Body of pancreas (tissue), 4 donors: ENCODE results near the gene ANAPC5. TPM values are rescaled to one million over a fixed set of nuclear protein-coding genes. Genes with fewer than 3 reads are reported as not detected.

Experiments used
- ATAC-seq: fragments of 150-250 bp; one replicate; pipeline ENCODE4 v1.9.1; 2016
- DNase-seq, 4 donors: peaks; one replicate each; pipeline ENCODE4 v3.0.0-alpha.2; 2019
- H3K27ac ChIP-seq, 4 donors: fragments of 200-600 bp; sonication (generic); 1 replicate in 3 of 4; 2 replicates in 1 of 4; pipeline versions ENCODE4 v1.5.1 to v1.6.1; 2016 to 2019; ENCODE audit warnings: mild to moderate bottlenecking in 1 of 4, mixed read lengths in 1 of 4, moderate library complexity in 1 of 4
- H3K27me3 ChIP-seq, 2 donors: fragments of 200-600 bp; sonication (generic); one replicate each; pipeline ENCODE4 v1.6.0; 2016; ENCODE audit warnings: mild to moderate bottlenecking in 1 of 2
- H3K36me3 ChIP-seq, 2 donors: fragments of 200-600 bp; sonication (generic); replicated peaks in 1 of 2; 2 replicates each; pipeline ENCODE4 v1.5.1; 2016; ENCODE audit warnings: low read depth in 2 of 2; ENCODE audit not compliant: insufficient read depth in 1 of 2
- H3K4me1 ChIP-seq: fragments of 200-600 bp; sonication (generic); one replicate; pipeline ENCODE4 v1.6.0; 2016
- H3K4me3 ChIP-seq, 2 donors: fragments of 200-600 bp; sonication (generic); 1 replicate in 1 of 2; 2 replicates in 1 of 2; pipeline ENCODE4 v1.5.1; 2016 to 2019
- H3K9me3 ChIP-seq, 3 donors: fragments of 200-600 bp; sonication (generic); 1 replicate in 2 of 3; 2 replicates in 1 of 3; pipeline ENCODE4 v1.5.1; 2016
- POLR2A ChIP-seq, 3 donors: fragments of 450-650 bp; IDR thresholded peaks; one replicate each; pipeline ENCODE4 v1.6.1; 2016; ENCODE audit warnings: antibody characterized with exemption in 3 of 3, mild to moderate bottlenecking in 2 of 3
- WGBS, 2 donors: methylation state at CpG; one replicate each; pipeline ENCODE4 v1.1.5; 2017; 5-methylcytosine and 5-hydroxymethylcytosine counted together
- intact Hi-C: fragments of 100-400 bp; cut with DNase I; formaldehyde crosslinking; loops from one replicate; pipeline ENCODE4 v1.15.1; 2023
- total RNA-seq, 2 donors: library from RNA; depleted of rRNA; stranded (reverse); fragments of >200 nt; gene quantifications; one replicate each; pipeline ENCODE4 v1.1.0, GENCODE V29; 2016
- TF ChIP-seq, protein P1 (sequence below), 7 experiments: fragments of 450-650 bp in 4 of 7; fragments of 200-600 bp in 3 of 7; sonication (generic) in 3 of 7; IDR thresholded peaks; one replicate each; pipeline ENCODE4 v1.5.1; 2016 to 2019; ENCODE audit warnings: antibody characterized with exemption in 7 of 7

The ANAPC5 gene
- total RNA-seq, 2 donors from 2014 or later: 111 to 135 TPM

DNA sequence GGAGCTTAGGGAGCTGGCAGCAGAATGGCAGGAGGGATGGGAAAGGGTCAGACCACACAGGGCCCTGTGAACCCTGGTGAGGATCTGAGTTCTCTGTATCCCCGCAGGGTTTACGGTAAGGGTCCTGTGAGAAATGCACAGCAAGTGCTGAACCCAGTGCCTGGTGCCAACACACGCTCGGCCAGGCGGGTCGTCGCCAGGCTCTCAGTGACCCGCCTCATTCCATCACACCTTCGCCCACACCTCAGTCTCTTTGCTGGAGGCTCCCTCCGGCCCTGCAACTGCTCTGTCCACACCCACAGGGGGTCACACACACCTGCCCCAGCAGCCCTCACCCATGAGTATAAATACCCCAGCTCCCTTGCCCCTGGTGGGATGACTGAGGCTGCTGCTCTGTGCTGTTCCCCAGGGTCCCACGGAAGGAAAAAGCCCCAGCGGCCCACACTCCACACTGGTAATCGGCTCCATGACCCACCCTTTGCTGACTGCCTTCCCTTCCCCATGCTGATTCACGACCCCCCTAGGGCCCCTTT is 78.8 kb downstream of the ANAPC5 start:
- H3K9me3 ChIP-seq: no peaks in the 10 kb centered on the region
- no peak overlapping the region for H3K4me3 ChIP-seq
- H3K36me3 ChIP-seq: peaks cover 1 to 3% of the 10 kb centered on the region in 2 donors
- H3K4me1 ChIP-seq: peaks cover 5% of the 10 kb centered on the region
- no peak overlapping the region for H3K27ac ChIP-seq
- 93 to 94% methylated on average over 14 of the region's 14 CpGs for WGBS, 2 donors
- ATAC-seq (no peak), DNase-seq (no peak)
- TF ChIP-seq, protein P1, sequence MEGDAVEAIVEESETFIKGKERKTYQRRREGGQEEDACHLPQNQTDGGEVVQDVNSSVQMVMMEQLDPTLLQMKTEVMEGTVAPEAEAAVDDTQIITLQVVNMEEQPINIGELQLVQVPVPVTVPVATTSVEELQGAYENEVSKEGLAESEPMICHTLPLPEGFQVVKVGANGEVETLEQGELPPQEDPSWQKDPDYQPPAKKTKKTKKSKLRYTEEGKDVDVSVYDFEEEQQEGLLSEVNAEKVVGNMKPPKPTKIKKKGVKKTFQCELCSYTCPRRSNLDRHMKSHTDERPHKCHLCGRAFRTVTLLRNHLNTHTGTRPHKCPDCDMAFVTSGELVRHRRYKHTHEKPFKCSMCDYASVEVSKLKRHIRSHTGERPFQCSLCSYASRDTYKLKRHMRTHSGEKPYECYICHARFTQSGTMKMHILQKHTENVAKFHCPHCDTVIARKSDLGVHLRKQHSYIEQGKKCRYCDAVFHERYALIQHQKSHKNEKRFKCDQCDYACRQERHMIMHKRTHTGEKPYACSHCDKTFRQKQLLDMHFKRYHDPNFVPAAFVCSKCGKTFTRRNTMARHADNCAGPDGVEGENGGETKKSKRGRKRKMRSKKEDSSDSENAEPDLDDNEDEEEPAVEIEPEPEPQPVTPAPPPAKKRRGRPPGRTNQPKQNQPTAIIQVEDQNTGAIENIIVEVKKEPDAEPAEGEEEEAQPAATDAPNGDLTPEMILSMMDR (IDR thresholded peaks at IDR 0.05): no peak
- TF ChIP-seq POLR2A (IDR thresholded peaks at IDR 0.05): no peak
- intact Hi-C loops: no loop called here
- no peaks in the 10 kb centered on the region for H3K27me3 ChIP-seq

DNA sequence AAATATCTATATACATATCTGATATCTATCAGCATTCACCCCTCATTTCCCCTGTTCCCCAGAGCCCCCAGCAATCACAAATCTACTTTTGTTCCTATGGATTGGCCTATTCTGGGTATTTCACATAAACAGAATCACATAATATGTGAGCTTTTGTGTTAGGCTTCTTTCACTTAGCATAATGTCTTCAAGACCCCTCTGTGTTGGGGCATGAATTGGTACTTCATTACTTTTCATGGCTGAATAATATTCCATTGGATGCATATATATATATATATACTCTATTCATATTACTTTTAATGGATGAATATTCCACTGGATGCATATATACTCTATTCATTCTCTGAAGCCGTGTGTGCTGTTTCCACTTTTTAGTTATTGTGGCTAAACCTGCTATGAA is 84.4 kb downstream of the ANAPC5 start:
- no peak for ATAC-seq
- peaks cover 4 to 9% of the 10 kb centered on the region in 2 donors for H3K36me3 ChIP-seq
- WGBS, 2 donors: 100% methylated on average over 1 of the region's 1 CpG
- no peaks in the 10 kb centered on the region for H3K9me3 ChIP-seq
- no peak for DNase-seq
- H3K4me3 ChIP-seq: no peak overlapping the region
- no peaks in the 10 kb centered on the region for H3K4me1 ChIP-seq
- no peak overlapping the region for H3K27ac ChIP-seq
- TF ChIP-seq, protein P1 (IDR thresholded peaks at IDR 0.05): no peak
- no peak for TF ChIP-seq POLR2A (IDR thresholded peaks at IDR 0.05)
- intact Hi-C loops: no loop called here
- H3K27me3 ChIP-seq: no peaks in the 10 kb centered on the region

DNA sequence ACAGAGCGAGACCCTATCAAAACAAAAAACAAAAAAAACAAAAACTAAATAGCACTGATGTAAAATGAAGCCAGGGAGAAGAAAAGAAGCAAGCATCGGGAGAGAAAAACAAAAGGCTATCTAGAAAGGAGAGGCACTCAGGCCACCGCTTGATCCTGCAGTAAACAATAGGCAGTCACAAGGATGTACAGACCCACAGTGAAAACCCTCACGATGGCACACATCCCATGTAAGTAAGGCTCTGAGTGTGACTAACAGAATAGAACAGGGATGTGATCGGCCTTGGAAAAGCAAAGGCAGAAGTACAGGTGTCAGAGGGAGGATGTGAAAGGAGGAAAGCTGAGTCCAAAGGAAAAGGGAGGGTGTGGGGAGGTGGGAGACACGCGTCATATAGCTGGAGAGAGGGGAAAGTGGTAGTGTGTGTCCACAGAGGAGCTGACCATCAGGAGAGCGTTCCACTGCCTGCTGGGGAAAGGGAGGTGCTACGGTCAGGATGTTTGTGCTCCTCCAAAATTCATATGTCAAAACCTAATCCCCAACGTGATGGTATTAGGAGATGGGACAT is 87.2 kb downstream of the ANAPC5 start:
- H3K36me3 ChIP-seq: peaks cover 4 to 11% of the 10 kb centered on the region in 2 donors
- 88 to 89% methylated on average over 10 of the region's 10 CpGs for WGBS, 2 donors
- no peaks in the 10 kb centered on the region for H3K4me1 ChIP-seq
- H3K4me3 ChIP-seq: no peak overlapping the region
- no peaks in the 10 kb centered on the region for H3K9me3 ChIP-seq
- no peak overlapping the region for H3K27ac ChIP-seq
- H3K27me3 ChIP-seq: no peaks in the 10 kb centered on the region
- DNase-seq: no peak
- intact Hi-C loops: no loop called here
- ATAC-seq: no peak
- TF ChIP-seq POLR2A (IDR thresholded peaks at IDR 0.05): no peak
- TF ChIP-seq, protein P1 (IDR thresholded peaks at IDR 0.05): no peak

DNA sequence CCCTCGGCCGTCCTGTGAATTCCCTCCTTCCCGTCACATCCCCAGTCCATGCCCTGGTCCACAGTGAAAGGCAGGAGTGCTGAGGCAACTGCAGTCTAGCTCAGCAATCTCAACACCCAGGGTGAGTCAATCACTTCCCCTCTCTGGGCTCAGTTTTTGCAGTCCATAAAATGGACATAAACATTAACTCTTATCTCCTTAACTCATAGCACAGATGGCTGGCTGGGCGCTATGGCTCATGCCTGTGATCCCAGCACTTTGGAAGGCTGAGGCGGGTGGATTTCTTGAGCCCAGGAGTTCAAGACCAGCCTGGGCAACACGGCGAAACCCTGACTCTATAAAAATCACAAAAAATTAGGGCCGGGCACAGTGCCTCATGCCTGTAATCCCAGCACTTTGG is 88.1 kb downstream of the ANAPC5 start:
- Histone ChIP-seq H3K4me3 (no peak overlapping the region), H3K4me1 (no peaks in the 10 kb centered on the region), H3K9me3 (no peaks in the 10 kb centered on the region), H3K27me3 (no peaks in the 10 kb centered on the region), H3K36me3 (peaks cover 4 to 11% of the 10 kb centered on the region in 2 donors), H3K27ac (no peak overlapping the region)
- DNase-seq: no peak
- no peak for TF ChIP-seq POLR2A (IDR thresholded peaks at IDR 0.05)
- TF ChIP-seq, protein P1 (IDR thresholded peaks at IDR 0.05): no peak
- WGBS, 2 donors: 92 to 95% methylated on average over 8 of the region's 8 CpGs
- ATAC-seq: no peak
- intact Hi-C loops: no loop called here
